NCI-H1105 (cell line): Measurements from ENCODE around the gene ZNF653.

Source experiments
- DNase-seq: peaks from one replicate; lab custom pipeline; 2025; lab: John Stamatoyannopoulos, UW

The ZNF653 gene, protein sequence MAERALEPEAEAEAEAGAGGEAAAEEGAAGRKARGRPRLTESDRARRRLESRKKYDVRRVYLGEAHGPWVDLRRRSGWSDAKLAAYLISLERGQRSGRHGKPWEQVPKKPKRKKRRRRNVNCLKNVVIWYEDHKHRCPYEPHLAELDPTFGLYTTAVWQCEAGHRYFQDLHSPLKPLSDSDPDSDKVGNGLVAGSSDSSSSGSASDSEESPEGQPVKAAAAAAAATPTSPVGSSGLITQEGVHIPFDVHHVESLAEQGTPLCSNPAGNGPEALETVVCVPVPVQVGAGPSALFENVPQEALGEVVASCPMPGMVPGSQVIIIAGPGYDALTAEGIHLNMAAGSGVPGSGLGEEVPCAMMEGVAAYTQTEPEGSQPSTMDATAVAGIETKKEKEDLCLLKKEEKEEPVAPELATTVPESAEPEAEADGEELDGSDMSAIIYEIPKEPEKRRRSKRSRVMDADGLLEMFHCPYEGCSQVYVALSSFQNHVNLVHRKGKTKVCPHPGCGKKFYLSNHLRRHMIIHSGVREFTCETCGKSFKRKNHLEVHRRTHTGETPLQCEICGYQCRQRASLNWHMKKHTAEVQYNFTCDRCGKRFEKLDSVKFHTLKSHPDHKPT

DNA sequence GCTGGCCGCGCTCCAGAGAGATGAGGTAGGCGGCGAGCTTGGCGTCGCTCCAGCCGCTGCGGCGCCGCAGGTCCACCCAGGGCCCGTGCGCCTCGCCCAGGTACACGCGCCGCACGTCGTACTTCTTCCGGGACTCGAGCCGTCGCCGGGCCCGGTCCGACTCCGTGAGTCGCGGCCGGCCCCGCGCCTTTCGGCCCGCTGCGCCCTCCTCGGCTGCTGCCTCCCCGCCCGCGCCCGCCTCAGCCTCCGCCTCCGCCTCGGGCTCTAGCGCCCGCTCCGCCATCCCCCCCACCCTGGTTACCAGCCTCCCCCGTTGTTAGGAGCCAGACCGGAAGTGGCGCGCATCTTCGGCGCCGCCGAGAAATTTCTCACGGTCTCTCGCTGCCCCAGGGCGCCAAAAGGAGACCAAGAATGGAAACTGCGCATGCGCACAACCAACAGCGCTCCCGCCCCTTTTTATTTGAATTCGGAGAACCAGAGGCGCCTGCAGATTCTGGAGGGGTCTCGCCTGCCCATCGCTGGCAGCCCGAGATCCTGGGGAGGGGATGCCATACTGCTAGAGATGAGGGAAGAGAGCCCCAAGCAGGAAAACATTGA, at the start of gene ZNF653:
ZNF653 (minus strand) TSS at position 336 of the 597 bp plus-strand sequence; CDS start at position 283, 53 bp downstream.
- peak; percentile 95 for DNase-seq

DNA sequence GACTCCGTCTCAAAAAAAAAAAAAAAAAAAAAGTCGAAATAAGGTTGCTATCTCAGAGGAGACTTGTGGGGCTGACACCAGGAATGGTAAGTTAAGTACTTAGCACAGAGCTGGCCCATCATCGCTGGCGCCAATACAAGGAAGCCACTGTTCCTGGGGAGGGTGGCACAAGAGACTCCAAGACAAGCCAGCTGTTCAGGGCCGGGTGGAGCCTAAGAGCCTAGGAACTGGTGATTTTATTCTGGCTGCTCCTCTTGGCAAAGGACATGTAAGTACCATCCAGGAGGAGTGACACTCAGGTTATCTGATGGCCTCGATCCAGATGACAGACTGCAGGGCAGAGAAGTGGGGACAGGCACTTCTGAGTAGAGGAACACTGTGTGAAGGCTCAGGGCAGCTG, 49.6 kb upstream of the ZNF653 start:
- DNase-seq, result no peak

DNA sequence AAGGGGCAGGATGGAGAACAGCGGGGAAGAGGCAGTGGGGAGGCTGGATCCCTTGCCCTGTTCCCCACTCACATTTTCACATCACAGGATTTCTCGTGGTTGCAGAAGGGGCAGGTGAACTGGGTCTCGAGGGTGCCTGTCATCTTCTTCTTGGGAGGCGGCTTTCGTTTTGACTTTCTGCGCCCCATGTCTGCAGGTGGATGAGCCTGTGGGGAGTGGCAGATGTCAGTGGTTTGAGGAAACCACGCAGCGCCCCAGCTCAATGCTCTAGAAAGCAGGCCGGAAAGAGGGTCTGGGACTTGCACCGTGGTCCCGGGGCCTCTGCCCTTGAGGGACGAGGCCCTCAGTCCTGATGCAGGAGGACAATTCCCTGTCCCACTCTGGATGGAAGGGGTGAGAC, 48.5 kb upstream of the ZNF653 start:
- DNase-seq, result no peak

DNA sequence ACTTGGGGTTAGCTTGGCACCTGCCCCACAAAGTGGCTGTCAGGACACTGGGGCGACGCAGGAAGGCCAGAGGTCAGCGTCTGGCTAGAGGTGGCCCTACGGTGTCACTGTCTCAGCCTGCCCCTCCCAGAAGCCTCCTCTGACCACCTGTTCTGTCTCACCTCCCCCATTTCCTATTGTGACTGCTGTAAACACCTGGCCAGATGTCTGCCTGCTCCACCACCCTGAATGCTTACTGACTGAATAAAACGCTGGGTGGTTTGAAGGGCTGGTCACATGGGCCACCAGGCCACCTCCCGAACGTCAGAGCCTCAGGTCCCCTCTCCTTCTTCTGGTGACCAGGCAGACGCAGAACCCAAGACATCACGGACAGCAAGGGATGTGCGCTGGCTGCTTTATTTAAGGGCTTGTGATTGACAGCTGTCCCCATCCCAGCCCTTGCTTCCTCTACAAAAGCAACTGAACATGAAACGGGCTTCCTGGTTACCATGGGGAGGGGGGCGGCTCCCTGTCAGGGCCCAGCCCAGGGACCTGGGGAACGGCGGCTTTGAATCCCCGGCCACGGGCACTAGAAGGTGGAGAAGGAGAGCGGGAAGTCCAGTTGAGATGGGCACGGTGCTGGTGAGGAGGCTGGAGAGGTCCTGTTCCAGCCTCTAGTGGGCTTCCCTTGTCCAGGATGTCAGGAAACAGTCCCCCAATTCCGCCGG, 47.2 kb upstream of the ZNF653 start:
- DNase-seq, result no peak

DNA sequence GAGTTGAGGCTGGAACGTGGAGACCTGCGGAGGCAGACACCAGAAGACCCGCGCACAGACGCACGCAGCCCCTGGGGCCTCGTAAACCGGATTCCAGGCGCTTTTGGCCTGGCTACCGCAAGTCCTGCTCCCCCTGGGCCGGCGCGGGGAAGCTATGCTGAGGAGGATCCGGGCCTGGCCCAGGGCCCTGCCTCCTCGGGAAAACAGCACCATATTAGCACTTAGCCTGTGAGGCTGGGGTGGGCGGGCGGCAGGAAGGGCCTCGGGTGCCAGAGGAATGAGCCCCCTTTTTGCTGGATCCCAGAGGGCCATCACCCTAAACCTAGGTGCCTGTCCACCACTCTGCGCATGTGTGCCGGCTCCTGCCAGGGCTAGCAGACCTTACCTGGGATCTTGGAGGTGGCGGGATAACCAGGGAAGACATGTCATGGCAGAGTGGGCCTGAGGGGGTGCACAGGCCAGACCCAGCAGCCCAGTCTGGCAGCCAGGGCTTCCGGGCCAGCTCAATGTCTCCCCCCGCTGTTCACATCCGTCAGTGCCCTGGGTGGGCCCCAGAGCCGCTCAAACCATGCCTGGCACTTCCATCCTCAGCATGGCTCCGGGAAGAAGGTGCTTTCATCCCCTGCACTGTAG, 46.1 kb upstream of the ZNF653 start:
- DNase-seq, result no peak

DNA sequence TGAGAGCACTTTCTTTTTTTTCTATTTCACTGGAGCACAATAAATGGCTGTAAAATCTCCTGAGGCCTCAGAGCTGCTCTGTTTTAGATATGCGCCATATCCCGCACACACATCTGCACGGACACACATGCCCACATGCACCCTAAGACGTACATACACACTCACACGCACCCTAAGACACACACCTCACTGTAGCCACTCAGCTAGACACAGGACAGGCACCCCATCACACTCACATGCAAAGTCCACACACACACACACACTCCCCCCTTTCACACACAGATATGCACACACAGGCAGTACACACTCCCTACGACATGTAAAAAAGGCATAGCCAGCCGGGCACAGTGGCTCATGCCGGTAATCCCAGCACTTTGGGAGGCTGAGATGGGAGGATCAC, 44.6 kb upstream of the ZNF653 start:
- no peak for DNase-seq

DNA sequence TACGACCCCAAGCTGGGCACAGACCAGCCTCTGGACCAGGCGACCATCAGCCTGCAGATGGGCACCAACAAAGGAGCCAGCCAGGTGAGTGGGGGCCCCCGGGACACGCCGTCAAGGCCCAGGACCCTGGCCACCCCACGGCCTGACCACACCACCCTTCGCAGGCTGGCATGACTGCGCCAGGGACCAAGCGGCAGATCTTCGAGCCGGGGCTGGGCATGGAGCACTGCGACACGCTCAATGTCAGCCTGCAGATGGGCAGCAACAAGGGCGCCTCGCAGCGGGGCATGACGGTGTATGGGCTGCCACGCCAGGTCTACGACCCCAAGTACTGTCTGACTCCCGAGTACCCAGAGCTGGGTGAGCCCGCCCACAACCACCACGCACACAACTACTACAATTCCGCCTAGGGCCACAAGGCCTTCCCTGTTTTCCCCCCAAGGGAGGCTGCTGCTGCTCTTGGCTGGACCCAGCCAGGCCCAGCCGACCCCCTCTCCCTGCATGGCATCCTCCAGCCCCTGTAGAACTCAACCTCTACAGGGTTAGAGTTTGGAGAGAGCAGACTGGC, 43.8 kb upstream of the ZNF653 start:
- no peak for DNase-seq

DNA sequence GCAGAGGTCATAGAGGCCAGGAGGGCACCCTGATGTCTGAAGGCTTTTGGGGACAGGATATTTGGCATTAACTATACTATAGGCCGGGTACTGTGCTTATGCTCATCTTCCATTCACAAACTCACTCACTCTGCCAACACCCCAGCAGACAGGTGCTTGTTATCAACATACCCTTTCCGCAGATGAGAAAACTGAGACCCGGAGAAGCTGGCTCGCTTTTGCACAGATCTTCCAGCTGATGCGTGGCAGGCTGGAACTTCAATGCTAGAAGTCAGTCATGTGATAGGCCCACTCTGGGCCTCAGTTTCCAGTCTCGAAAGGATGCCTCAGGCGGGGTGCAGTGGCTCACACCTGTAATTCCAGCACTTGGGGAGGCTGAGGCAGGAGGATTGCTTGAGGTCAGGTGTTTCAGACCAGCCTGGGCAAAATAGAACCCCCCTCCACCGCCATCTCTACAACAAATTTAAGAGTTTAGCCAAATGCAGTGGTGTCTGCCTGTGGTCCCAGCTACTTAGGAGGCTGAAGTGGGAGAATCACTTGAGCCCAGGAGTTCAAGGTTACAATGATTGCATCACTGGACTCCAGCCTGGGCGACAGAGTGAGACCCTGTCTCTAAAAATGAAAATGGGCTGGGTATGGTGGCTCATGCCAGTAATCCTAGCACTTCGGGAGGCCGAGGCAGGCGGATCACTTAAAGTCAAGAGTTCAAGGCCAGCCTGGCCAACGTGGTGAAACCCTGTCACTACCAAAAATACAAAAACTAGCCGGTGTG, 42.5 kb upstream of the ZNF653 start:
- no peak for DNase-seq

DNA sequence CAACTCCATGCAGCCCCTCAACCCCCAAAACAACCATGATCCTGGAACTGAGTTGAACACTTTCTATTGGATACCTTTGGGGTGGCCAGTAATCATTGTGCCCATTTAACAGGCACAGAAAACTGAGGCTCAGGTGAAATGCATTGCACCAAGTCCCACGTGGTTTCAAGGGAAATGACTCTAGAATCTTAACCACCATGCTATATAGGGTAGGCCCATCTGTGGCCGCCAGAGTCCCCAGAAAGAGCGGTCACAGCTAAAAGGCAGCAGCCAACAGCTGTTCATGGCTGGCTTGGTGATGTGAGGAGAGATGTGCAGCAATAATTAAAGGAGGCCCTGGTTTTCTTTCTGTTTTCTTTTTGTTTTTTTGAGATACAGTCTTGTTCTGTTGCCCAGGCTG, 35.6 kb upstream of the ZNF653 start:
- no peak for DNase-seq

DNA sequence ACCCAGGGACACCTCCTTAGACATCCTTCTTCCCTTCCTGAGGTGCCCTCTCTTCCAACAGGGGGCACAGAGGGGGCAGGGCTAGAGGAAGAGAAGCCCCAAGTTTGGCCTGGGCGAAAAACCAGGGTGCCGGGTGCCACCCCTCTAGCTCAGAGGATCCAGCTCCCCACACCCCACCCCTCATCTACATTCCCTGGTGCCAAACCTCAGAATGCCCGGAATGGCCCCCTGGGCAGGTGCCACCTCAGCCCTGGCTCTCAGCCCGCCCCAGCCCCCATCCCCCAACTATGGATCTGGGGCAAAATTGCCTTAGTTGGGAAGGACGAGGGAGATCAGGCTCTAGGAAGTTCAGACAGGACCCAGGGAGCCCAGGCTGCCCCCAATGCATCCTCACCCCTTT, 35.0 kb upstream of the ZNF653 start:
- no peak for DNase-seq

DNA sequence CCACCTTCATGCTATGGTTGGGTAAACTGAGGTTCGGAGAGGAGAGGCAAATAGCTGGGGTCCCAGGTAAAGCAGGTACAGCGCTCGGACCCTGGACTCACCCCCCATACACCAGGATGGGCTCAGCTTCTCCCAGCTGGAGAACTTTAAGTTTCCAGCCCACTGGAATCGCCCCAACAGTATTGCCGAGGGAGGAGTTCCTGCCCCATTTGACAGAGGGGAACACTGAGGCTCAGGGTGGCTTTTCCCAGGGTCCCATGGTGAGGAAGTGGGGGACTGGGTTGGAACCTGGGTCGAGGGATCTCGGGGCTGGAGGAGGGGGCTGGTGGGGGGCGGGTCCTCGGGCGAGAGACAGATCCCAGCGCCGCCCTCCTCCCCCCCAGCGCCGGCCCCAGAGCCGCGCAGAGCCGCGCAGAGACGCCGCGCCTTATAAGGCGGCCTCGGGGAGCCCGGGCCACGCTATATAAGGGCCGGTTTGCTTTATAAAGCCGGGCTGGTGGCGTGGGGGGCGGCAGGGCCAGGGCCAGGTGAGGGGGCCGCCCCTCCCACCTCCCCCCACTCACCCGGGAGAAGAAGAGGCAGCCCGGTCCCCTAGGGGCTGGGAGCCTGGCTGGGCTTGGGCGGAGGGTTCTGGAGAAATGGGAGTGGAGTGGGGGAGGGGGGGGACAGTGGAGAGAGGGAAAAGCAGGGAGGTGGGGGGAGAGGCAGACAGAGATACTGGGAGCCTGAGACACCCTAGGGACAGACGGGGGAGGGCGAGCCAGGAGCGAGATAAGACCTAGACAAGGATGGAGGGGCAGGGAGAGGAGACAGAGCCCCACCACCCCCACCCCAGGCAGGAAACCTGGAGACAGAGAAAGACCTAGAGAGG, 34.1 kb upstream of the ZNF653 start:
- no peak for DNase-seq

DNA sequence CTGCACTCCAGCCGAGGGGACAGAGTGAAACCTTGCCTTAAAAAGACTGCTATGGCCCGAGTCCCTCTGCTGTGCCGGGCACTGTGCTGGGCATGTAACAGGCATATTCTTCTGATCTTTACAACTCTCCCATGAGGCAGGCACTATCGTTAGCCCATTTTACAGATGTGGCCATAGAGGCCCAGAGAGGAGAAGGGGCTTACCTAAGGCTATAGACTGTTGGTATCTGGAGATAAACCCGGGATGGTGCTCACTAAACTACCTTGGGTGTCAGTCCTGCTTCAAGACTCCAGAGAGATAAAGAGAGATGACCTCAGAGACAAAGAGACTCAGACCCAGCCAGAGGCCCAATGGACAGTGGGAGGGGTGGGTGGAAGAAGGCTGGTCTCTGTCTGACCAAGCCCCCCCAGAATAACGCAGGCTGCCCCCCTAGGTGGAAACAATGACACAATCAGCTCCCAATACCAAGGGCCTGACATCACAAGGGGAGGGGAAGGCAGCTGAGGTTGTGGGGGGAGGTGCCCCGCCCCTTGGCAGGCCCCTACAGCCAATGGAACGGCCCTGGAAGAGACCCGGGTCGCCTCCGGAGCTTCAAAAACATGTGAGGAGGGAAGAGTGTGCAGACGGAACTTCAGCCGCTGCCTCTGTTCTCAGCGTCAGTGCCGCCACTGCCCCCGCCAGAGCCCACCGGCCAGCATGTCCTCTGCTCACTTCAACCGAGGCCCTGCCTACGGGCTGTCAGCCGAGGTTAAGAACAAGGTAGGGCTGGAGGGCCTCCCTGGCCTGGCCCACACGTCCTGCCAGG, 32.8 kb upstream of the ZNF653 start, which contains the start of gene CNN1:
CNN1 (plus strand) TSS at position 620 of the 805 bp plus-strand sequence; CDS start at position 697, 77 bp downstream.
- DNase-seq, result no peak

DNA sequence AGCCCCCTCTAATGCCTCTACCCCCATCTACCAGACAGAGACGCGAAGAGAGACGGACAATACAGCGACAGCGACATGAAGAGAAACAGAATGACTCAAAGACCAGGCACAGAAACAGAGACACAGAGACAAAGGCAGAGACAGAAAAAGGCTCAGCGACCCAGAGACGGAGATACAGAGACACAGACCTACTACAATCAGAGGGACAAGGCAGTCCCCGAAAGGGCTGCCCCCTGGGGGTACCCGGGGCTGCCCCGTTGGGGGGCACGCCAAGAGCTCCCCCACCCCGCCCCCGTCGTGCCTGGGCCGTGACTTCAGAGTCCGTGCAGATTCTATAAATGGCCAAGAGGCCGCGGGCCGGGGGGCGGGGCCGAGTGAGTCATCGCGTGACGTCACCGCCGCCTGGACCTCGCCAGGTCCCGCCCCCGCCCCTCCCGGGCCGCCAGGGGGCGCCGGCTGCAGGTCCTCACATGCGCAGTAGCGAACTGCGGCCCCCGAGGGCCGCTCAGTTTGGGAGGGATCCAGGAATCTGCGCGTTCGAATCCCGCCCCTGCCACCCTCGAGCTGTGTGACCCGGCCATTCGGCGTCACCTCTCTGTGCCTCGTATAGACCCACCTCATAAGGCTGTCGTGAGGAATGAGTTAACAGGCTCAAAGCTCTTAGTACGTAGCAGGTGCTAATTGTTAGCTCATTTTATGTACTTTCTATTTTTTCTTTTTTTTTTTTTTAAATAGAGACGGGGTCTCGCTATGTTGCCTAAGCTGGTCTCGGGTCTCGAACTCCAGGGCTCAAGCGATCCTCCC, 30.4 kb upstream of the ZNF653 start:
- peak; percentile 64 for DNase-seq

DNA sequence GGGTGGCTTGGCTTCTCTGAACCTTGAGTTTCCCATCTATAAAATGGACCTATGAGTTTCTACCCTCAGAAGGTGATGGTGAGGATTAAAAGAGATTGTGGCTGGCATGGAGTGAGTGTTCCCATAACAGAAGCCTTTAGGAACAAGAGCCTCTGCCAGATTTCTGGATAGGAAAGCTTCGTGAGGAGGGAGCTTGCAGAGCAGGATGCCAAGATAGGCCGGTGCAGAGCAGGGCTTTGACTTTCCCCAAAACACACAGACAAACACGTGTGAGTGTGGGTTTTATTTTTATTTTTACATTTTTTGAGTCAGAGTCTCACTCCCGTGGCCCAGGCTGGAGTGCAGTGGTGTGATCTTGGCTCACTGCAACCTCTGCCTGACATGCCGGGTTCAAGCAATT, 29.3 kb upstream of the ZNF653 start:
- no peak for DNase-seq

DNA sequence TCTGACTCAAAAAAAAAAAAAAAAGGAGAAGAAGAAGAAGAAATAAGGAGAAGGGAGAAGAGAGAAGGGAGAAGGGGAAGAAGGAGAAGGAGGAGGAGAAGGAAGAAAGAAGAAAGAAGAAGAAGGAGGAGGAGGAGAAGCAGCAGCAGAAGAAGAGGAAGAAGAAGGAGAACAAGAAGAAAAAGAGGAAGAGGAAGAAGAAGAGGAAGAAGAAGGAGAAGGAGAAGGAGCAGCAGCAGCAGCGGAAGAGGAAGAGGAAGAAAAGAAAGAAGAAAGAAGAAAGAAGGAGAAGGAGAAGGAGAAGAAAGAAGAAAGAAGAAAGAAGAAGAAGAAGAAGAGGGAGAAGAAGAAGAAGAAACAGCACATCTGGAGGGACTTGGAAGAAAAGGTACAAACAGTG, 28.9 kb upstream of the ZNF653 start:
- DNase-seq, result no peak

DNA sequence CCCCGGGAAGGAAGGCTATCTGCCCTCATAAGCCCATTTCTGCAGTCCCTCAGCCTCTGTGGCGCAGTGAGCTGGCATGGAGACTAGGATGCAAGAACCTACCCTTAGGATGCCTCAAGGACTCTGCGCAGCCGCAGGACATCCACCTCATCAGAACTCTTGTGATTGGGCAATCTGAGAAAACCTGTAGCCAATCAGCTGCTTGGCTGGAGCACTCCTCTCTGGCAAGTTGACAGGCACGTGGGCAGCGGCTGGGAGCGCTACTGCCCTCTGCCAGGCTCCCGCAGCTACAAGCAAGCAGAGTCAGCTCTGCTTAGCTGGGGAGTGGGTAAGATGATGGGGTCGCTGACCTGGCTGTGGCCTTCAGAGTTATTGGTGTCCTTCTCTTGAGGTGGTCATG, 24.8 kb upstream of the ZNF653 start:
- DNase-seq, result no peak

DNA sequence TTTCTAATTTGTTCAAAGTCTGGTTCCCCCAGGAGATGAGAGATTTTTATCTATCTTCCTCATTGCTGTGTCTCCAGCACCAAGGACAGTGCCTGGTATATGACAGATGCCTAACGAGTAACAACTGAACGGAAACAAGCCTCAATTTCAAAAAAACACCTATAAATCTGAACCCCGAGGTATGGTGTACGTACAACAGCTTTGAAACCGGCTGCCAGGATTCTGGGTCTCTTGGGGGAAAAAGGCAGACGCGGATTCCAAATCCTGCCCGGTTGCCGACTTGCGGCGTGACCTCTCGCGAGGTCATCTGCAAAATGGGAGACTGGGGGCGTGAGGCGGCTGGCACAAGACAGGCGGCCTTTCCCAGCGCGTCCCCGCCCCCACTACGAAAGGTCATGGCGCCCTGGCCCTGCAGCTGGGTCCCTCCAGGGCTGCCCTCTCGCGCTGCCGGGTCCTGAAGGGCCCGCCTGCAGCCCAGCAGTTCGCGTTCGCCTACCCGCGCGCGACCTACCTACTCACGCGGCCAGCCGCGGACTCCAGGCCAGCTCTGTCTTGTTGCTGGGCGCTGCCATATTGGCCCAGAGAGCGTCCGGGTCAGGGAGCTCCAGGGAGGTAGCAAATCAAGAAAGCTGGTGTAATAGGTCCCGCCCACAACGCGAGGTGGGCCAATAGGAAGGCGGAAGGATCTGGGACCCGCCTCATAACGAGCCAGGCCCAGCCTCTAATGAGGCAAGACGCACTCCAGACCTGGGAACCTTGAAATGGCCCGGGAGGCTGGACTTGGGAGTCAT, 23.1 kb upstream of the ZNF653 start, which contains the start of gene ECSIT:
ECSIT (minus strand) TSS at position 584 of the 791 bp plus-strand sequence. CDS start 9,964 bp downstream, outside the sequence.
- DNase-seq, result peak; percentile 98
